Measurements from ENCODE around the gene DOCK8.

GRCh38 chr9:401223-401622 lies 186.6 kb downstream of the DOCK8 start:
- no peak for TF ChIP-seq CTCF (IDR thresholded peaks at IDR 0.05)
- no peak for TF ChIP-seq POLR2A (IDR thresholded peaks at IDR 0.05)
